Activated naive CD8-positive, alpha-beta T cell treated with anti-CD3 and anti-CD28 coated beads, Interleukin-2, amount 10 ng/mL, durations not matched to agents 7 days and 5 days (primary cell): ENCODE results near the gene OCSTAMP. TPM values are rescaled to one million over a fixed set of nuclear protein-coding genes. Genes with fewer than 3 reads are reported as not detected.

ENCODE experiments used
- ATAC-seq: fragments of 150-1000 bp; cut with Tn5 transposase; one replicate; pipeline ENCODE4 v1.10.0; 2021; ENCODE audit warnings: low read depth, moderate library complexity
- POLR2A ChIA-PET: fragments of 350-600 bp; sonication (Branson Sonifier 250); formaldehyde crosslinking; loops from one replicate; lab custom pipeline; 2021; ENCODE audit warnings: antibody characterized with exemption; lab: Charles Lee
- DNase-seq: peaks from one replicate; pipeline ENCODE4 v3.0.0; 2021
- H3K27ac Mint-ChIP-seq: one replicate; pipeline ENCODE4 v1.8.0; 2022; ENCODE audit warnings: mild to moderate bottlenecking, mixed read lengths
- H3K27me3 Mint-ChIP-seq: one replicate; pipeline ENCODE4 v1.8.0; 2022; ENCODE audit warnings: mild to moderate bottlenecking, moderate library complexity, mixed read lengths
- H3K36me3 Mint-ChIP-seq: one replicate; pipeline ENCODE4 v1.8.0; 2021; ENCODE audit warnings: mild to moderate bottlenecking, mixed read lengths
- H3K4me1 Mint-ChIP-seq: one replicate; pipeline ENCODE4 v1.8.0; 2021; ENCODE audit warnings: mixed read lengths
- H3K4me3 Mint-ChIP-seq: one replicate; pipeline ENCODE4 v1.8.0; 2022; ENCODE audit warnings: mild to moderate bottlenecking, moderate library complexity, mixed read lengths
- H3K9me3 Mint-ChIP-seq: one replicate; pipeline ENCODE4 v1.8.0; 2021; ENCODE audit warnings: mixed read lengths
- total RNA-seq, 2 experiments: library from RNA; stranded (reverse); gene quantifications; one replicate each; pipeline ENCODE4 v1.2.3, GENCODE V29; 2021

OCSTAMP gene
- not detected for total RNA-seq

- Mint-ChIP-seq H3K4me3 (no peak within 1 kb of the TSS), H3K27me3 (no peaks in the 10 kb centered on the region), H3K36me3 (no peaks in the 10 kb centered on the region), H3K4me1 (peaks cover 35% of the 10 kb centered on the region), H3K27ac (no peak within 1 kb of the TSS), H3K9me3 (no peaks in the 10 kb centered on the region)
- POLR2A ChIA-PET: interaction anchor here (1.2 kb wide), 1 partner anchor 37 kb away, joined by 3 read pairs; the partner anchor contains the start of gene ZNF334
- ATAC-seq (no peak), DNase-seq (no peak)
Observed at GRCh38 chr20:46550461-46550860, at the start of gene OCSTAMP. Gene OCSTAMP, minus strand, starts transcription at chr20:46550654. Its CDS starts 94 bp downstream, at chr20:46550560.

GRCh38 chr20:46599227-46599987 lies 49.0 kb upstream of the OCSTAMP start:
- Mint-ChIP-seq H3K27ac (no peak overlapping the region), H3K9me3 (no peaks in the 10 kb centered on the region), H3K27me3 (peaks cover 26% of the 10 kb centered on the region), H3K4me3 (no peak overlapping the region), H3K36me3 (peaks cover 2% of the 10 kb centered on the region), H3K4me1 (peaks cover 16% of the 10 kb centered on the region)
- no peak for DNase-seq
- ATAC-seq: no peak
- POLR2A ChIA-PET: no interaction called here

GRCh38 chr20:46595933-46596332 lies 45.5 kb upstream of the OCSTAMP start:
- Mint-ChIP-seq H3K9me3 (no peaks in the 10 kb centered on the region), H3K4me1 (peaks cover 6% of the 10 kb centered on the region), H3K4me3 (no peak overlapping the region), H3K36me3 (no peaks in the 10 kb centered on the region), H3K27me3 (peaks cover 31% of the 10 kb centered on the region), H3K27ac (no peak overlapping the region)
- ATAC-seq: no peak
- DNase-seq: no peak
- POLR2A ChIA-PET: no interaction called here

GRCh38 chr20:46594725-46595124 lies 44.3 kb upstream of the OCSTAMP start:
- Mint-ChIP-seq H3K36me3 (no peaks in the 10 kb centered on the region), H3K27ac (no peak overlapping the region), H3K9me3 (no peaks in the 10 kb centered on the region), H3K27me3 (peaks cover 26% of the 10 kb centered on the region), H3K4me3 (no peak overlapping the region), H3K4me1 (peaks cover 3% of the 10 kb centered on the region)
- ATAC-seq: no peak
- no peak for DNase-seq
- POLR2A ChIA-PET: no interaction called here

DNA sequence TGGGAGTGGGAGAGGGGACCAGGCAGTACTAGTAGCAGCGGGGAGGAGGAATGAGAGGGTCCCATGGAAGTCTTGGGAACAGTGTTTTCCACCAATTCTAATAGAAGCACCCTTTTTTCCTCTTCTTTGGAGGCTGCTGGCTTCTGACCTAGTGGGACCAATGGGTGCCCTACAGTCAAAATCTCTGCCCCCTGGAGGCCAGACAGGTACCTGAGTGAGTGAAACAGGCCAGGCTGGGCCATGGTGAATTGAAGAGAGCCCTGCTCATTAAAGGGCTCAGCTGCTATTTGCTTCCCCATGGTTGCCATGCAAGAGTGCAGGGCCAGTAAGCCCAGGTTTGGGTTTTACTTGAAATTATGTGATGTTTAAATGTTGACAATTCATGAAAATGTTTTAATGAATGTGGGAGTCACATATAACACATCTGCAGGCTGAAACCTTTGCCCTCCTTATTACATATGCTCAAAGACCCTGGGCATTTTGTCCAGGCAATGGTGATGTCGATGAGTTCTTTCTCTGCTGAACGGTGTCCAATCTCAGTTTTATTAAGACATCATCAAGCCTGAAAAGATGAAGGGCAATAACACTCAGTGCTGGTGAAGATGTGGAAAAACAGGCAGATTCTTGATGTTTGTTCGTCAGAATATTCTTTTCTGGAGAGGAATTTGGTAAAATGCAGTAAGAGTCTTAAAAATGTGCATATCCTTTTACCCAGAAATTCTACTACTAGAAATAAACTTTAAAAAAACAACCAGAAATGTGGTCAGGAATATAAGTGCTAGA lies 42.3 kb upstream of the OCSTAMP start:
- H3K4me3 Mint-ChIP-seq: no peak overlapping the region
- no peaks in the 10 kb centered on the region for H3K9me3 Mint-ChIP-seq
- H3K36me3 Mint-ChIP-seq: no peaks in the 10 kb centered on the region
- H3K27me3 Mint-ChIP-seq: peaks cover 22% of the 10 kb centered on the region
- H3K4me1 Mint-ChIP-seq: peaks cover 10% of the 10 kb centered on the region
- ATAC-seq (no peak), DNase-seq (no peak)
- POLR2A ChIA-PET: no interaction called here
- H3K27ac Mint-ChIP-seq: no peak overlapping the region

- Mint-ChIP-seq H3K27me3 (peaks cover 17% of the 10 kb centered on the region), H3K4me3 (no peak overlapping the region), H3K9me3 (no peaks in the 10 kb centered on the region), H3K27ac (no peak overlapping the region), H3K36me3 (no peaks in the 10 kb centered on the region), H3K4me1 (peaks cover 10% of the 10 kb centered on the region)
- POLR2A ChIA-PET: no interaction called here
- ATAC-seq (no peak), DNase-seq (no peak)
Observed at GRCh38 chr20:46590443-46590842, 40.0 kb upstream of the OCSTAMP start.

GRCh38 chr20:46588532-46589511 lies 38.4 kb upstream of the OCSTAMP start:
- ATAC-seq (peak; percentile 95), DNase-seq (no peak)
- Mint-ChIP-seq H3K9me3 (no peaks in the 10 kb centered on the region), H3K4me3 (peak overlapping the region; percentile 66), H3K4me1 (peaks cover 10% of the 10 kb centered on the region), H3K27me3 (peaks cover 11% of the 10 kb centered on the region), H3K36me3 (no peaks in the 10 kb centered on the region), H3K27ac (peak overlapping the region; percentile 62)
- POLR2A ChIA-PET: interaction anchor here (1.3 to 1.6 kb wide), 2 partner anchors 36 to 44 kb away, joined by 3 read pairs; no protein-coding TSS in a partner anchor

DNA sequence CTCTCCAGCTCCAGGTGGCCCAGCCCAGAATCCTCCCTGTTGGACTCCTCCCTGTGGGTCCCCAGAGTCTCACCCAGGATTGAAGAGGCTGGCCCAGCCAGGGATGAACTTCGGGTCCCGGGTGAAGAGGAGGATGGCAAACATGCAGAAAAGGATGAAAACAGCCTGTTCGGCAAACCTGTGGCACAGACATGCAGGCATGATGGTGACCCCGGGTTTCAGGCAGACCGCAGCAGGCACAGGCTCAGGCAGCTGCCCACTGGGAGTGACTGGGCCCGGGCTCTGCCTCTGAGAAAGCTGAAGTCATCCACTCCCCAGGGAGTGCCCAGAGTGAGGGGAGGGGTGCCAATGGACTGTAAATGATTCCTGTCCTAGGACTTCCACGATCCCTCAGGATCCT lies 37.5 kb upstream of the OCSTAMP start:
- Mint-ChIP-seq H3K9me3 (no peaks in the 10 kb centered on the region), H3K36me3 (no peaks in the 10 kb centered on the region), H3K4me3 (no peak overlapping the region), H3K27ac (no peak overlapping the region), H3K27me3 (peaks cover 9% of the 10 kb centered on the region), H3K4me1 (peaks cover 10% of the 10 kb centered on the region)
- ATAC-seq (no peak), DNase-seq (no peak)
- POLR2A ChIA-PET: interaction anchor here (1.6 kb wide), 1 partner anchor 35 kb away, joined by 3 read pairs; no protein-coding TSS in a partner anchor

DNA sequence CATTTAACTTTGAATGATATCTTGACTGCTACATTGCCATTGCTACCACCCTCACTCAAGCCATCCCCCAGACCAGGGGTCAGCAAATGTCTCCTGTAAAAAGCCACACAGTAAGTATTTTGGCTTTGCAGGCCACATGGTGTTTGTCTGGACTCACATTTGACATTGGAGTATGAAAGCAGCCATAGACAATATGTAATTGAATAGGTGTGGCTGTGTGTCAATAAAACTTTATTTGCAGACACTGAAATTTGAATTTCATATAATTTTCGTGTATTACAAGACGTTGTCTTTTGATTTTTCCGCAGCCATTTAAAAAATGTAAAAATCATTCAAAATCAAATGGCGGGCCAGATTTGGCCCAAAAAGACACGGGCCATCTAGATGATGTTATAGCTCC lies 36.3 kb upstream of the OCSTAMP start:
- DNase-seq (no peak), ATAC-seq (no peak)
- H3K4me1 Mint-ChIP-seq: peaks cover 8% of the 10 kb centered on the region
- H3K36me3 Mint-ChIP-seq: no peaks in the 10 kb centered on the region
- H3K9me3 Mint-ChIP-seq: no peaks in the 10 kb centered on the region
- H3K27ac Mint-ChIP-seq: no peak overlapping the region
- no peak overlapping the region for H3K4me3 Mint-ChIP-seq
- peaks cover 6% of the 10 kb centered on the region for H3K27me3 Mint-ChIP-seq
- POLR2A ChIA-PET: no interaction called here

DNA sequence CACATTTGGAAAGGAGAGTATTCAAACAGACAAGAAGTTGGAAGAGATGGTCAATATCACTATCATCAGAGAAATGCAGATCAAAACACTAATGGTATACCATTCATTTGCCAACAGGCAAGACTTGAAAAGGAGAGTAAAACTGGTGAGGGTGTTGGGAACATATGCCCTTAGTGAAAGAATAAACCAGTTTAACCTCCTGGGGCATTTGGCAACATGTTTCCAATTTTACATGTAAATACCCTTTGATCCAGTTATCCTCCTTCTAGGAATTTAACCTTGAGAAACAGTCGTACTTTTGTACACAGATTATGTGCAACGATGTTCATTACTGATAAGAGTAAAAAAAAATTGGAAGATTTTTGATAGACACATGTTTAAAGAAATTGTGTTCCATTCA lies 34.1 kb upstream of the OCSTAMP start:
- no peak for DNase-seq
- Mint-ChIP-seq H3K9me3 (no peaks in the 10 kb centered on the region), H3K27ac (no peak overlapping the region), H3K36me3 (no peaks in the 10 kb centered on the region), H3K4me3 (no peak overlapping the region), H3K27me3 (peaks cover 18% of the 10 kb centered on the region), H3K4me1 (peaks cover 5% of the 10 kb centered on the region)
- POLR2A ChIA-PET: no interaction called here
- no peak for ATAC-seq

DNA sequence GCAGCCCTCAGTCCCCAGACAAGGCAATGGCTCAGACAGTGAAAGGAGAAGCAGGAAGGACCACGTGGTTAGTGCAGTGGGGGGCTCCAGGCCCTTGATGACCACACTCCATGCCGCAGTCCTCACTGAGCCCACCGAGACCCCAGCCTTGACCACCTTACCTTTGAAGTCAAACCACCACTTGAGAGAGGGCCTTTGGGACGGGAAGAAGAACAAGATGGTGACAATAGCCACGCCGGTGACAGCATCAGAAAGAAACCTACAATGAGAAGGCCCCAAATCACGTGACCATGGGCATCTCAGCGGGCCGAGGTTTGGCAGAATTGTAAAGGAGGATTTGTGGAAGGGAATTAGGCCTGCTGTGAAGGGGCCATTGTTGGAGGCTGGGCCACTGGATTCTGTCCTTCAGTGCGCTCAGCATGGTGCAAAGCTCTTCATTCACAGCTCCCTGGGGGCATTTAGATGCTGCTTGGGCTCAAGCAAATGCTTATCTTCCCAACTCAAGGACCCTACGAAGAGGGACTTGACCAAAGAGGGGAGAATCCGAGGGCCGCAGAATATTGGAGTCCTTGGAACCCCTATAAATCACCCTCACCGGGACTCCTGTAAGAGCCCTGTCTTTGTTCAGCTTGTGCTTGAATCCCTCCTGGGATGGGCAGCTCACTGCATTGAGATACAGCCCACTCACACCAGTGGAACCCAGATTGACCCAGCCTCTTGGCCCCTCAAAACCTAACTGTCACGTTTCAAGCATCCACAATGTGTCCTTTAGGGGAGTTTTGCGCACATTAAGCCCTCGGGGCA lies 33.2 kb upstream of the OCSTAMP start:
- POLR2A ChIA-PET: no interaction called here
- H3K27me3 Mint-ChIP-seq: peaks cover 18% of the 10 kb centered on the region
- no peaks in the 10 kb centered on the region for H3K4me1 Mint-ChIP-seq
- ATAC-seq: no peak
- DNase-seq: no peak
- H3K36me3 Mint-ChIP-seq: no peaks in the 10 kb centered on the region
- H3K9me3 Mint-ChIP-seq: no peaks in the 10 kb centered on the region
- no peak overlapping the region for H3K27ac Mint-ChIP-seq
- H3K4me3 Mint-ChIP-seq: no peak overlapping the region

DNA sequence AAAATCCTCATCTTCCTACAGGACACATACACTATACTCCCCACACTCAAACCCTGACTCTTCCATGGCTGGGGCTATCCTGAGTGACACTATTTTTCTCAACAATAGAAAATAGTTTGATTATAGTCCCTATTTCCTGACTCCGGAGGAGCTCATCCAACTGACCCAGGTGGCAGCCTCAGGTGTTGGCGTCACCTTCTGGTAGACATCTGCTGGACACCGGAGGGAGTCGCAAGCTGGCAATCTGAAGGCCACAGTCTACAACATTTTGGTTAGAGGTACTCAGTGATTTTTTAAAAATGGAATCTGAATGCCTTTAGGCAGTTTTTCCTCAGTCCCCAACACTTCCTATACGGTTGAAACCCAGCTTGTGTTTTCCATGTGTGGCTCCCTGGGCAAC lies 32.2 kb upstream of the OCSTAMP start:
- peaks cover 18% of the 10 kb centered on the region for H3K27me3 Mint-ChIP-seq

More for the DNA sequence above, 32.2 kb upstream of the OCSTAMP start:
- no peak for DNase-seq
- ATAC-seq: no peak
- Mint-ChIP-seq H3K36me3 (no peaks in the 10 kb centered on the region), H3K27ac (no peak overlapping the region), H3K4me1 (no peaks in the 10 kb centered on the region), H3K4me3 (no peak overlapping the region), H3K9me3 (no peaks in the 10 kb centered on the region)
- POLR2A ChIA-PET: no interaction called here
